Measurements from ENCODE around the gene C2.

DNA sequence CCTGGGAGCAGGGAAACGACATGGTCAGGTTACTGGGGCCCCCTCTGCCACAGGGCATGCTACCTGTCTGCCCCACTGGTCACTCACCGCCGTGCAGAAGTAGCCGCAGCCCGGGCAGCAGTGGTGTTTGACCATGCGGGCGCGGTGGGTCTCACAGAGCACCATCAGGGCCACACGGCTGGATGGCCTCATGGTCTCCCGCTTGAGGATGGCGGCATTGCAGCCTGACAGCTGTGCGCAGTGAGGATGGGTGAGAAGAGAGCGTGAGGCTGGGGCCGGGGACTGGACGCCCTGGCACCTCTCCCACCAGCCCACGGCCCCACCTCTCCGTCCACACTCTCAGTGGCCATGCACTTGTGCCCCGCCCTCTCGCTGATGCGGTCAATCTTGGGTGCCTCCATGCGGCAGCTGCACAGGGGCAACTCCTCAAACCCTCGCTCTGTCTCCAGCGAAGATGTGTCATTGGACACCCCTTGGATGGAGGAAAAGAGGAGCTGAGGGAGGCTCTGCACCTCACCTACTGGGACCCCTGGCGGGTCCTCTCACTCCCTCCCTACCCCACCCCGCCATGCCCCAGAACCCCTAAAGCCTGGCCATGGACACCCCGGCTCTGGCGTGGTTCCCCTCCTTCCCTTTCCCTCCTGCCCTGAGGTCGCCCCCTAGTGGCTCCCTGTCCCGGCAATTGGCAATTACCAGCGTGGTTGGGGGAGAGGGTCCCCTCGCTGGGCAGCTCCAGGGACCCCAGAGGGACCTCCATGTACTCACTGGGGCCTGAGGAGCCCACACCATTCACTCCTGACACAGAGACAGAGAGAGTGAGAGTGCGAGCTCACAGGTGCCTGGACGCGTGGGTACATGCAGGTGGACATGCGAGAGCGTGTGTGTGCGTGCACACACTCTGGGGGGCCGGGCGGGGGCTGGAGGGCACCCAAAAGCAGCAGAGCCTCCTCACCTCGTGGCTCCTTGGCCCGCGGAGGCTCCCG, 39.0 kb upstream of the C2 start:
- TF ChIP-seq ZNF274 (IDR thresholded peaks at IDR 0.05; ENCODE audit: low read depth, low read length) (no peak), YY1 (IDR thresholded peaks at IDR 0.05; ENCODE audit: insufficient read depth, insufficient read length) (no peak), SUZ12 (IDR thresholded peaks at IDR 0.05; ENCODE audit: extremely low read depth, insufficient read depth, insufficient read length) (no peak)
